Right ventricle myocardium superior (tissue), 1 donor: ENCODE data around the gene CLPSL2. TPM values are rescaled to one million over a fixed set of nuclear protein-coding genes. Genes with fewer than 3 reads are reported as not detected.

Experiments
- ATAC-seq: fragments of 200-7000 bp; cut with Tn5 transposase; one replicate; pipeline ENCODE4 v1.9.1; 2020; ENCODE audit warnings: mild to moderate bottlenecking; ENCODE audit not compliant: poor library complexity
- DNase-seq: peaks from one replicate; pipeline ENCODE4 v3.0.0-alpha.2; 2020
- intact Hi-C: fragments of 100-400 bp; cut with DNase I; formaldehyde crosslinking; loops from one replicate; pipeline ENCODE4 v1.11.2; 2022
- total RNA-seq: library from RNA; stranded (reverse); fragmentation: NEBNext Ultra II Directional; extraction: Animal tissue kit (Norgen Biotek cat#: 25700); gene quantifications from one replicate; pipeline ENCODE4 v1.2.1, GENCODE V29; 2021
- donor health status: DM: no; HTN: yes; CAD: no; lungs with severe emphysema.

CLPSL2 gene
- total RNA-seq, 1 donor from 2014 or later: not detected

DNA sequence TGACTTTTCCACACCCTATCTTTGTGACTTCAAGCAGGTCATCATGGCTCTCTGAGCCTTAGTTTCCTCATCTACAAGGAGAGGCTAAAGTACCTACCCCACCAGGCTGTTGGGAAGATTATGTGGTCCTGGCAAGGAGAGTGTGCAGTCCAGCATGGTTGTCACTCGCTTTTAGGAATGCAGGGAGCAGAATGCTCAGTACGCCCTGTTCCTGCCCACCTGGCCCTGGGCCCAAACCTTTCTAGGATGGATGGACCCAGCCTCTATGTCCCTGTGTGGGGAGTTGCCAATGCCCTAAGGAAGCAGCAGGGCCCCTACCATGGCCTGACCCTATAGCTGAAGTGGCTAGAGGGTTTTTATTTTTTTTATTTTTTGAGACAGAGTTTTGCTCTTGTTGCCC, 2.0 kb downstream of the CLPSL2 start:
- DNase-seq: no peak
- peak; percentile 48 for ATAC-seq
- intact Hi-C loops: no loop called here

DNA sequence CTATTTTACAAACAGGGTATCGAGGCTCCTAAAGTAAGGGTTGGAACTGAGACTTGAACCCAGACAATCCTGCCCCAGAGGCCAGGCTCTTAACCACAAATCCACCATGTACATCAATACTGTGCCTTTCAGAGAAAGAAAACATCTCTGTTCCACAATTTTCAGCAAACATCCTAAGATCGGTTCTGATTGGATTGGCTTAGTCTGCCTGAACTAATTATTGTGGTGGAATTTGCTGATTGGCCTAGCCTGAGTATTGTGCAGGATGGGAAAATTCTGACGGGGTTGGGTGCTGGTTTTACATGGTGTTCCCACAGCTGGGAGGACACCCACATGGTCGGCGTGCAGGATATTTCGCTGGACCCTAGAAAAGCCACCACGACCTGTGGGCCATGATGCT, 4.3 kb downstream of the CLPSL2 start, which contains the start of gene CLPSL1:
TSS of gene CLPSL1 (plus strand) at position 301 of the 400 bp plus-strand sequence. CDS start at position 393, 92 bp downstream.
- no peak for ATAC-seq

GRCh38 chr6:35781290-35781689, 4.9 kb downstream of the CLPSL2 start:
- intact Hi-C loops: no loop called here
- no peak for ATAC-seq

More for the DNA sequence above, 4.3 kb downstream of the CLPSL2 start, which contains the start of gene CLPSL1:
- intact Hi-C loops: no loop called here
- DNase-seq: no peak

DNA sequence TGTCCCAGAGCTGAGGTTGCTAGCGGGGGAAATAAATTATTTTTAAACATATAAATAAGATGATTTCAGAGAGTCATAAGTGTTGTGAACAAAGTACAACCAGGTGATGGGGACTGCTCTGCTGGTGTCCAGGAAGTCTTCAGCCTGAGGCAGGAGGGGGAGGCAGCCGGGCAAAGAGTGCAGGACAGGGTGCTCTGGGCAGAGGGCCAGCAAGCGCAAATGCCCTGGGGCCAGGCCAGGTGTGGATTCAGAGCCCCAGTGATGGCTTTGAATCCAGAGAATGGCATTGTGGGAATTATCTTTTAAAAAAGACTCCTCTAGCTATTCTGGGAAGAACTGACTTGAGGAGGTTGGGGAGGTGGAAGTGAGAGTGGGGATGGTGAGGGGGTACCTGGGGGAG, 6.0 kb downstream of the CLPSL2 start:
- intact Hi-C loops: no loop called here
- ATAC-seq (no peak), DNase-seq (no peak)

More at GRCh38 chr6:35781290-35781689, 4.9 kb downstream of the CLPSL2 start:
- DNase-seq: no peak

- ATAC-seq (no peak), DNase-seq (no peak)
- intact Hi-C loops: no loop called here
Measured at GRCh38 chr6:35784200-35784599, 7.8 kb downstream of the CLPSL2 start.

- DNase-seq: no peak
- intact Hi-C loops: no loop called here
- ATAC-seq: no peak
Measured at GRCh38 chr6:35786272-35786671, 9.9 kb downstream of the CLPSL2 start.

- no peak for DNase-seq
- no peak for ATAC-seq
- intact Hi-C loops: no loop called here
Measured at GRCh38 chr6:35786810-35787209, 10.4 kb downstream of the CLPSL2 start.

- DNase-seq: no peak
- intact Hi-C loops: no loop called here
- no peak for ATAC-seq
Measured at GRCh38 chr6:35787266-35788218, 11.1 kb downstream of the CLPSL2 start.

DNA sequence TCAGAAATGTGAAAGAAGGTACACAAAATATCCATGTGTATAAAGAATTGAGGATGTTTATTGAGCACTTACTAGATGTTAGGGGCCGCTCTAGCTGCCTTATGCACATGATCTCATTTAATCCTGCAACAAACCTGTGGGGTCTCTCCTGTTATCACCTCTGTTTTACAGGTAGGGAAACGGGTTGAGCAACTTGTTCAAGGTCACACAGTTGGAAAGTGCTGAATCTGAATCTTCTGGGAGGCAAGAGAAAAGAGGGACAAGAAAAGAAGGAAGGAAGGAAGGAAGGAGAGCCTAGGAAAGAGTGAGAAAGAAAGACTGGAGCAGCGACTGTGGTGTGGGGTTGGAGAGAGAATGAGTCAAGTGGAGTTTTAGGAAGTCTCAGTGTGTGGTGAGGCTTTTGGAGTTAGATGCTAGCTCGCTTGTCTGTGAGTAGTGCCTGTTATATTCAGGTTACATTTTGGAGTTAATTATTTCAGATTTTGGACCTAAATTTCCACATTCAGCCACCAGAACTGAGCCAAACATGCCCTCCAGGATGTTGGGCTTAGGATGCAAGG, 12.1 kb downstream of the CLPSL2 start:
- intact Hi-C loops: no loop called here
- ATAC-seq: no peak
- no peak for DNase-seq

DNA sequence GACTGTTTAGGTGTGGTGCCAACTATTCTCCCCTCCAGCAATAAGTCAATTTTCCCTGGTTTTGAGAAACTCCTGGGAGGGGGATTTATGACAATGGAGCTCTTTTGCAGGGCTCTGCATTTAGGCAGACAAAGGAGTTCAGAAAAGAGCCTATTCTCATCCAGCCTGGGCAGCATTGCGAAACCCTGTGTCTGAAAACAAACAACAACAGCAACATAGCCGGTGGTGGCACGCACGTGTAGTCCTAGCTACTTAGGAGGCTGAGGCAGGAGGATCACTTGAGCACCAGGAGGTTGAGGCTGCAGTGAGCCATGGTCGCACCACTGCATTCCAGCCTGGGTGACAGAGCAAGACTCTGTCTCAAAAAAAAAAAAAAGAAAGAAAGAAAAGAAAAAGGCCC, 14.3 kb downstream of the CLPSL2 start:
- intact Hi-C loops: no loop called here
- DNase-seq (no peak), ATAC-seq (no peak)

DNA sequence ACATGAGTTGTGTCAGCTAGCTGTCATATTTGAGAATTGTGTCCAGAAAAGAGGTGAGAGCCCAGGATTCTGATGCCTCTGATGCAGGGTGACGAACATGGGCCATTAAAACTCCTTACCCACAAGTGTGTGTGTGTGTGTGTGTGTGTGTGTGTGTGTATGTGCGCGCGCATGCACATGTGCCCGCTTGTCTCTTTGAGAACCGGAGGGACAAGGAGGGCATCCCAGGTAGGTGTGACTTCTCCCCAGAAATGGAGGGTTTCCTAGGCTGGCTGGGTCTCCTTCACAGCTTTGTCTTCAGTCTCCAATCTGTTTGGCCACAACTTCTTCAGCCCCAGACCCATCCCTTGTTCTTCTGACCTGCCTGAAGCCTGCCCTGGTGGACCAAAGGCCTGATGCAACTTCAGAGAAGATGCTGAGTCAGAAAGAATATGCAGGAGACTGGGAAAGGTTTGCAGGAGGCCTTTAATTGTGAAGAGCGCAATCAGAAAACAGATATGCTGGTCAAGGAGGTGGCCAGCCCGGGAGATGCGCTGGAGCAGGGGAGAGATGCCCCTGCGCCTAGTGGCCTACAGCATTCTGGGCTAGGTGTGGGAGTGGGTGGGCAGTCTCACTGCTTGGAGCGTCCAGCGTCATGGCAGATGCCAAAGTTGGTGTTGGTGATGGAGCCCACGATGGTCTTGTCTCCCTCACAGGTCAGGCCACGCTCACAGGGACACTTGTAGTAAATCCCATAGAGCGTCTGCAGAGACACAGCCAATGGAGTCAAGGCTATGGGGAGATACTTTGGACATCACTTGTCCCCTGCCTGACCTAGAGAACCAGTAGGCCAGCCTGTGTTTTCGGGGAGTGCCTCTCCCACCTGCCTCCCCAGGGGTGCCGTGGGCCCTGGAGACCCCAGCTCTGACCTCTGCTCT, 18.4 kb downstream of the CLPSL2 start:
- DNase-seq (no peak), ATAC-seq (no peak)
- intact Hi-C loops: no loop called here

GRCh38 chr6:35795453-35796071, 19.2 kb downstream of the CLPSL2 start:
- ATAC-seq (no peak), DNase-seq (no peak)
- intact Hi-C loops: no loop called here

- ATAC-seq: no peak
- intact Hi-C loops: no loop called here
- no peak for DNase-seq
Measured at GRCh38 chr6:35796236-35796635, 19.8 kb downstream of the CLPSL2 start.

DNA sequence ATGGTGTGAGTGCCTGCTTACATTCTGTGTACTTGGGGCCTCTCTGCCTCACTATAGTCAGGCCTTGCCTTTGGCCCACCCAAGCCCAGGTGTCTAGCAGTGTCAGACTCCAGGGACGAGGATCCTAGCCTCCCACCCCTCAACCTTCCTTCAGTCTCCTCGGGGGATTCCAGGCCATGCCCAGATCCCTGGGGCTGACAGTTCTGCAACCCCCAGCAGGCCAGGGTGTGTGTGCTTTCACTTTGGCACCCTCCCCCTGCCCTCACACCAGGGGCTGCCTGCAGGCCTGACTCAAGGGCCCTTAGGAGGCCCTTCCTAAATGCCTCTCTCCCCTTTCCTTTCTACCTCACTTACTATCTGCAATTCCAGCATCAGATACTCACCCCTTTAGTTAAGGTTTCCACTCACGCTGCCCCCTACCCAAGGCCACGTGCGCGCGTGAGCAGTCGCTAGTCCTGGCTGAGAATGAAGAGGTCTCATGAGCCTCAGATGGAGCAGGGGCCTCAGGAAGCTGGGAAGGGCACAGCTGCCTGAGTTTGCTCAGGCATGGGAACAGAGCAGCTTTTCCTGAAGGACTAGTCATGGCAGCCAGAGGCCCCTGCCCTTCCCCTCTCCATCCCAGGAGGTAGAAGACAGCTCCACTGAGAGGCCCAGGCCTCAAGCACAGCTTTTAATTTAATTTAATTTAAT, 21.6 kb downstream of the CLPSL2 start:
- intact Hi-C loops: no loop called here
- no peak for ATAC-seq
- DNase-seq: no peak

DNA sequence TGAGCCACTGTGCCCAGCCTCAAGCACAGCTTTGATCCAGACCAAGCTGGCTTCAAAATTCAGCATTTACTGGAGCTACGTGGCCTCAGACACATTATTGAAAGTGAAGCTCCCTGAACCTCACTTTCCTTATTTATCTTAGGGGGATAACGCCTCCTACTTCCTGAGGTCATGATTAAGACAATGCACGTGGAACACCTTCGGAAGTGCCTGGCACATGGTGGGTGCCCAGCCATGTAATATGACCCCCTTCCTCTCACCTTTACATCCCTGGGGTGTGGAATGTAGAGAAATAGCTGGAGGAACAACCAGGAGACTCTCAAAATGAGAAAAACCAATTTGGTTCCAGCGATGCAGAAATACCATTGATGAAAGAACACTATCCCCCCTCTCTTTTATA, 22.3 kb downstream of the CLPSL2 start:
- DNase-seq (no peak), ATAC-seq (no peak)
- intact Hi-C loops: no loop called here

- DNase-seq (no peak), ATAC-seq (no peak)
- intact Hi-C loops: no loop called here
Measured at GRCh38 chr6:35801148-35801547, 24.8 kb downstream of the CLPSL2 start.

GRCh38 chr6:35804996-35805736, 28.8 kb downstream of the CLPSL2 start, which contains the start of gene LHFPL5:
Gene LHFPL5 (plus strand): TSS chr6:35805352. CDS start chr6:35805671, 319 bp downstream.
- intact Hi-C loops: no loop called here
- DNase-seq (peak; percentile 50), ATAC-seq (peak; percentile 87)
